Stimulated activated CD8-positive, alpha-beta memory T cell treated with anti-CD3 and anti-CD28 coated beads, Interleukin-4, amount 100 ng/mL, for 24 hours (primary cell): ENCODE measurements around the gene CLEC2D.
"Not testable (repeated sequence)": the region's sequence is repeated elsewhere in the genome, so short reads cannot be mapped to it uniquely, and the experiment has no call there.

Experiments used
- DNase-seq: peaks from one replicate; pipeline ENCODE4 v3.0.0-alpha.2; 2020; ENCODE audit warnings: low read depth

CLEC2D gene

DNA sequence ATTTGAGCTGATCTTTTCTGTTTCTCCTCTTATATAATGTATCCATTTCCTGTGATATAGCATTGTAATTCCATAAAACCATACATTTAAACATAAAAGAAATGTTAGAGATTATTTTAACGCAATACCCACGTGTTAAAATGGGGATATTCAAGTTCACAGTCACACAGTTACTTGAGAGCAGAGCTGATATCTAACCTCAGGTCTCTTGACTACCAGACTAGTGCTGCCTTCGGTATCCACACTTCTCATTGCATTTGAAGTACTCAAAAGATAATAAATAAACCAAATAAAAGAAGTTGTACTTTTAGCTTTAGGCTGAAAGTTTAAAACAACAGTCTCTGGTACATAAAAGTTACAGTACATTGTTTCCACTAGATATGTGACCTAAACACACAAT is 60.5 kb downstream of the CLEC2D start:
- DNase-seq, result no peak

DNA sequence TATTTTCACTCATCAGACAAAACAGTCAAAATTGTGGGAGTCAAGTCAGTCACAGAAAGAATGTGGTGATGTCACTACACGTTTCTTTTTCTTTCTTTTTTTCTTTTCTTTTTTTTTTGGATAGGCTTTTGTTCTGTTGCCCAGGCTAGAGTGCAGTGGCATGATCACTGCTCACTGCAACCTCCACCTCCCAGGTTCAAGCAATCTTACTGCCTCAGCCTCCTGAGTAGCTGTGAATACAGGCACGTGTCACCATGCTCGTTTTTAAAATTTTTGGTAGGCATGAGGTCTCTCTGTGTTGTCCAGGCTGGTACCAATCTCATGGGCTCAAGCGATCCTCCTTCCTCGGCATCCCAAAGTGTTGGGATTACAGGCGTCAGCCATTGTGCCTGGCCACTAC is 61.1 kb downstream of the CLEC2D start:
- DNase-seq, result no peak

DNA sequence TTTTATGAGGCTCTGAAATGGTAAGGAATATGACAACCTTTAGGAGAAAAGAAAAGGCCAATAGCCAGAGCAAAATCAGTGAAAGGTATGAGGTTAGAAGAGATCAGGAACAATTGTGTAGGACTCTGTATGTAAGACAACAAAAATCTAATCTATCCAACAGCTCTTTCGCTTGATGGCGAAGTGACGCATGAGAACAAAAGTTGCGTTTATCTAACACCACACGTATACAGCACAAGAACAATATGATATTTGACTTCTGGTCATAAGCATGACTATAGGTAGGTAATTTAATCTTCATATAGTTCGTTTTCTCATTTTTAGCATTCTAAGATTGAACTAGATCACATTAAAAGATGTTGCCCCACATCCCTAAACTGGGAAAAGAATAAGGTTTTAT is 61.9 kb downstream of the CLEC2D start:
- DNase-seq, result no peak

DNA sequence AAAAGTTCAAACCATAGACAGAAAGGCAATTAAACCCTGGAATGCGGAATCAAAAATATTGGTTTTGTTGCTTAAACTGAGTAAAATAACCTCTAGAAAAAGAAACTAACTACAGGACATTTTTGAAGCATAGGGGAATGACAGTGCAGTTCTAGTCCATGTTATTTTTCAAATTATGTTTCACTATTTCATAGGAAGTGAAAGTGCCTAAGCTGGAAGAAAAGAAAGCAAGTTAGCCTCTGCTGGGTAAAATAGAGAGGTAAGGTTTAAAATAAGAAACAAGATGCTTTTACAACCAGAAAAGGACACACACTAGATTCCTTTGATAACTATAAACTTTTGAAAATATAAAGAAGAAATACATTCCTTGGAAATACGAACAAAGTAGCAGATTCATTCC is 62.3 kb downstream of the CLEC2D start:
- DNase-seq, result no peak

DNA sequence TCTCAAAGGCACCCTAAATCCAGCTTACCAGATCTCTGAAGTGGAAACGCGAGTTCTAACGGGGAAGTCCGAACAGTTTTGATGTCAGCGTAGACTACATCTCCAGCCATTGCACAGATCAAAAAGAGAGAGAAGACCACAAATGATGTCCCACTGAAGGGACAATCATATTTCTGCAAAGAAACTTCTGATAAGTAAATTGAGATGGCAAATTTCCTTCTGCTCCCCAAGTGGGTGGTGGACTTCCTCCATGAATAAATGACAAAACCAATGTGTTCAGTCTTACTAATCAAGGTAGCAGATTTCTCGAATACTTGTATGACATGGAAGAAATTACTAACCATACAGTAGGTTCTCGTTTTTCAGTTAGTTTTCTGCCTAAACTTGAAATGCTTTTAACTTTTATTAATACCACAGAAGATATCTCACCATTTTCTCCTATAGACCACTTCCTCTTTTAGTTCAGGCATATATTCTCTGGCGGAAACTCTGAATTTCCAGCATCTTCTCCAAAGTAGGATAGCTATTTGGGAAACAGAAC is 63.5 kb downstream of the CLEC2D start, which contains the start of gene CLECL1:
Gene CLECL1, minus strand, starts transcription at position 177 of the 541 bp plus-strand sequence.
- no peak for DNase-seq

DNA sequence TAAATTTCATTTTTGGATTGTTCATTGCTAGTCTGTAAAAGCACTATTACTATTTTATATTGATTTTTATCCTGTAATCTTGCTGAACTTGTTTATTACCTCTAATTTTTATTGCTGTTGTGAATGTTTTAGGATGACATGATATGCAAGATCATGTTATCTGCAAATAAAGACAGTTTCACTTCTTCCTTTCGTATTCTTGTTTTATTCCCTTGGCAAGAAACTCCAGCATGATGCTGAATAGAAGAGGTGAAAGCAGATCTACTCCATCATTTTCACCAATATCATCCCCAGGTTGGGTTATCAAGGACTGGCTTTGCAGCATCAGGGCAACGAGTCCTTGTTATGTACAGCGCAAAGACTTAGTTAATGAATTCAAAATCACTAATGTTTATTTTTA is 66.1 kb downstream of the CLEC2D start:
- no peak for DNase-seq

DNA sequence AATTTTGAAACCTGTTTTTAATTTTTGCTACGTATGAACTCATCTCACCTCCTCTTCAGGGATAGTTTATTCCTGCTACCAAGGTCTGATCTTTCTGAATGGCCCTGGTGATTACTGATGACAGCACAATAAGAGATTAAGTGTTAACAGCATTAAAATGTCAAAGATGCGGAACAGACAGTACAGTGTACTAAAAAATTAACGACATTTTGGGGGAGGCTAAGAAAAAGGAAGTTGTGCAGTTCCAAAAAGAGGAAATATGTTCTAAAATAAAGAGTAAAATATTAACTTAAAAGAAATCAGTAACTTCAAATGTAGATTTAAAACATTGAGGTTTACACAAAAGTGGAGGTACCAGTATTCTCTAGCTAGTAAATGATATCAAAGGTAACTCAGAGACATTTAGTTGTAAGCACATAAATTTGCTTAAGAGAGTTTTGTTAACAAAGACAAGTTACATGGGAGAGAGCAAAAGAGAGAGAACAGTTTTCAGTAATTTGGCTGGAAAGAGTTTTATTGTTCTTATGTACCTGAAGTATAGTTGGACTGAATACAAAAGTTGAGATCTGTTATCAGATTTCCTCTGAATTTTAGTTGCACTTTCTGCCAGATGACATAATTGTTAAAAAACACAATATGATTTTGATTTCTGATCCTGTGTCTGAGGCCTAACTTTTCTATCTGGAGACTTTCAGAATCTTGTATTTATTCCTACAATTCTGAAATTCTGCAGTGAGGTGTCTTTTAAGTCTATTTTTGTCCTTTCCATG is 67.6 kb downstream of the CLEC2D start:
- DNase-seq, result no peak

DNA sequence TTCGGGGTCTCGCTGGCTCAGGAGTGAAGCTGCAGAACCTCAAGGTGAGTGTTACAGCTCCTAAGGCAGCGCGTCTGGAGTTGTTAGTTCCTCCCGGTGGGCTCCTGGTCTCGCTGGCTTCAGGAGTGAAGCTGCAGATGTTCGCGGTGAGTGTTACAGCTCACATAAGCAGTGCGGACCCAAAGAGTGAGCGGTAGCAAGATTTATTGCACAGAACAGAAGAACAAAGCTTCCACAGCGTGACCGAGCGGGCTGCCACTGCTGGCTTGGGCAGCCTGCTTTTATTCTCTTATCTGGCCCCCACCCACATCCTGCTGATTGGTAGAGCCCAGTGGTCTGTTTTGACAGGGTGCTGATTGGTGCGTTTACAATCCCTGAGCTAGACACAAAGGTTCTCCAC is 69.4 kb downstream of the CLEC2D start:
- not testable (repeated sequence) for DNase-seq

DNA sequence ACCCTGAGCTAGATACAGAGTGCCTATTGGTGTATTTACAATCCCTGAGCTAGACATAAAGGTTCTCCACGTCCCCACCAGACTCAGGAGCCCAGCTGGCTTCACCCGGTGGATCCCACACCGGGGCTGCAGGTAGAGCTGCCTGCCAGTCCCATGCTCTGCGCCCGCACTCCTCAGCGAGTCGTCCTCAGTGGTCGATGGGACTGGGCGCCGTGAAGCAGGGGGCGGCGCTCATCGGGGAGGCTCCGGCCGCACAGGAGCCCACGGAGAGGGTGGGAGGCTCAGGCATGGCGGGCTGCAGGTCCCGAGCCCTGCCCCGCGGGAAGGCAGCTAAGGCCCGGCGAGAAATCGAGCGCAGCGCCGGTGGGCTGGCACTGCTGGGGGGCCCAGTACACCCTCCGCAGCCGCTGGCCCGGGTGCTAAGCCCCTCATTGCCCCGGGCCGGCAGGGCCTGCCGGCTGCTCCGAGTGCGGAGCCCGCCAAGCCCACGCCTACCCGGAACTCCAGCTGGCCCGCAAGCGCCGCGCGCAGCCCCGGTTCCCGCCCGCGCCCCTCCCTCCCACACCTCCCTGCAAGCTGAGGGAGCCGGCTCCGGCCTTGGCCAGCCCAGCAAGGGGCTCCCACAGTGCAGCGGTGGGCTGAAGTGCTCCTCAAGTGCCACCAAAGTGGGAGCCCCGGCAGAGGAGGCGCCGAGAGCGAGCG is 70.0 kb downstream of the CLEC2D start:
- not testable (repeated sequence) for DNase-seq

DNA sequence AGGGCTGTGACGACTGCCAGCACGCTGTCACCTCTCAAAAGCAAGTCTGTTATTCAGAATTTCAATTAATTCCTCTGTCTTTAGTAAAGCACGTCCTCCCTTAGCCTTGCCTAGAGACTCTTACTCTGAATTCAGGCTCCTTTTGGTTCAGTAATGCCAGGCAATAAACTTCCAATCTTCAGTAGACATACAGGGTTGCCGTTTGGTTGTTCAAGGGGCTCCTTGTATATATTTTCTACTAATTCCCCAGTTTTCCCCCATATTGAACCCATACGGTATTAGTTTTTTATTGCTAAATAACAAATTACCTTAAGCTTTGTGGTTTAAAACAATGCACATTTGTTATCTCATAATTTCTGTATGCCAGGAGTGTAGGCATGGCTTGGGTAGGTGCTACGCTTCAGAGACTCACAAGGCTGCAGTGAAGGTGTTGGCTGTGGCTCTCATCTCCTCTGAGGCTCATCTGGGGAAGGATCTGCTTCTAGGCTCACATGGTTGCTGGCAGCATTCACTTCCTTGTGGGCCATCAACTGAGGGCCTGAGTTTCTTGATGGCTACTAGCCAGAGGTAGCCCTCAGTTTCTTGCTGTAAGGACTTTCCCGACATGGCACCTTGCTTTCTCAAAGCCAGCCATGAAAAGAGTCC is 70.7 kb downstream of the CLEC2D start:
- DNase-seq, result no peak

DNA sequence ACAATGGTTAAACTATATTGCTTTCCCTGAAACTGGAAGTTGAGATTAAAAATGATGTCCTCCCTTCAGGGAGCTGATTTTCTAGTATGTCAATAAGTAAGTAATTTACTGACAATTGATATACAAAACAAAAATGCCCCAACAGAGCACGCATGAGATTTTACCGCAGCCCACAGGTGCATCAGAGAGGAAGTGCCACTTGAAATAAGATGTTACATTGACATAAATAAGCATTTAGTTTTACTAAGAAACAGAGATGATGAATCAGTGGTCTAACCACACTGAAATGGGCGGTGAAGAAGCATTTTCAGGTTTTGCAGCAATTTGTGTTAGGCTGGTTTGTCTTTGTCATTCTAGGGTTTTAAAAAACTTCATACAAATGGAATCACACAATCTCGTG is 72.2 kb downstream of the CLEC2D start:
- no peak for DNase-seq

DNA sequence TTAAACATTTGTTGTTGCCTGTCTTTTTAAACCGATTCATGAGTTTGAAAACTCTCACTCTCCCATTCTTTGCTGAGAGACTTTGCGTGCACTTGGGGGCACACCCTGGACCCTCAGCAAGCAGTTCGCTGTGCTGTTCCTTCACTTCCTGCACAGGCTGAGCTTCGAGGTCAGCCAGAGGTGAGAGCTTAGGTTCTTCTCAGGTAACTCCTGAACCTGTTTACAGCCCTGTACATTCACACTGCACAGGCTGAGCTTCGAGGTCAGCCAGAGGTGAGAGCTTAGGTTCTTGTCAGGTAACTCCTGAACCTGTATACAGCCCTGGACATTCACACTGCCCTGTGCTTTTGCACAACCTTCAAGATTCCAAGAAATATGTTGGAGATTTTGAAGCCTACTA is 73.1 kb downstream of the CLEC2D start:
- DNase-seq, result no peak

DNA sequence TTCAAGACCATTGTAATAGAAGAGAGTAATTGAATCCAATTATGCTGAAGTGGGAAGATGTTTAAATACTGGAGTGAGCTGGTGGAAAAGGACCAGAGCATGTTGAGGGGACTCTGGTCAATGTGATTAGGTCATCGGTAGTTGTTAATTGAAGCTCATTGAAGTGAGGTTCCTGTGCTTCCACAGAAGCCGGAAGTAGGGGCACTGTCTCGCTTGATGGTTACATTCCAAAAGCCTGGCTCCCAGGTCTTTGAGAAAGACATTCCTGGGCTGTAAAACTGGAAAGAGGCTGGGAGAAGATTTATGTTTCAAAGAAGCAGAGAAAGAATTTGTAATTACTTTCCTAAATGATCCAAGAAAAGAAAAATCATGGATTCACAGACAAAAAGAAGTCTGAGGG is 75.7 kb downstream of the CLEC2D start:
- DNase-seq, result no peak
